Activated T-helper 1 cell treated with anti-CD3 and anti-CD28 coated beads, Interleukin-12 subunit alpha, Interleukin-12 subunit beta, Interleukin-2, Interleukin-4 antibody, amounts not matched to agents 30 ng/mL and 10 ng/mL and 1 ng/mL, durations not matched to agents 14 hours and 24 hours and 36 hours (primary cell): ENCODE data around the gene VOPP1. TPM values are rescaled to one million over a fixed set of nuclear protein-coding genes. Genes with fewer than 3 reads are reported as not detected.

ENCODE experiments used
- DNase-seq: peaks from one replicate; pipeline ENCODE4 v3.0.0; 2021; ENCODE audit warnings: low spot score
- H3K27ac Mint-ChIP-seq: one replicate; pipeline ENCODE4 v1.8.0; 2021; ENCODE audit warnings: mild to moderate bottlenecking, mixed read lengths
- H3K27me3 Mint-ChIP-seq: one replicate; pipeline ENCODE4 v1.8.0; 2022; ENCODE audit warnings: mild to moderate bottlenecking, moderate library complexity, mixed read lengths; ENCODE audit not compliant: insufficient read depth
- H3K36me3 Mint-ChIP-seq: one replicate; pipeline ENCODE4 v1.8.0; 2021; ENCODE audit warnings: low read depth, mixed read lengths
- H3K4me1 Mint-ChIP-seq: one replicate; pipeline ENCODE4 v1.8.0; 2021; ENCODE audit warnings: low read depth, mixed read lengths
- H3K4me3 Mint-ChIP-seq: one replicate; pipeline ENCODE4 v1.8.0; 2021; ENCODE audit warnings: mild to moderate bottlenecking, moderate library complexity, mixed read lengths
- H3K9me3 Mint-ChIP-seq: one replicate; pipeline ENCODE4 v1.8.0; 2021; ENCODE audit warnings: mixed read lengths
- intact Hi-C: fragments of 100-400 bp; cut with micrococcal nuclease; formaldehyde crosslinking; loops from one replicate; pipeline ENCODE4 v1.15.1; 2024
- total RNA-seq: library from RNA; stranded (reverse); gene quantifications from 2 replicates; pipeline ENCODE4 v1.2.3, GENCODE V29; 2022

The VOPP1 gene
- total RNA-seq, 1 donor from 2014 or later = 96.3 TPM

- no peaks in the 10 kb centered on the region for H3K27me3 Mint-ChIP-seq
- H3K27ac Mint-ChIP-seq = peak overlapping the region; percentile 92
- peak overlapping the region; percentile 94 for H3K4me3 Mint-ChIP-seq
- H3K4me1 Mint-ChIP-seq = peaks cover 61% of the 10 kb centered on the region
- H3K9me3 Mint-ChIP-seq = peaks cover 5% of the 10 kb centered on the region
- no peak for DNase-seq
- H3K36me3 Mint-ChIP-seq = peaks cover 6% of the 10 kb centered on the region
- intact Hi-C loops = loop anchor here (5.0 to 10.0 kb wide), 5 partner anchors 311 to 576 kb away; partner anchors contain the start of genes CCT6A, CHCHD2, MRPS17 and PSPH
These were observed 1.1 kb upstream of the VOPP1 start for GRCh38 chr7:55573234-55573900.

- Mint-ChIP-seq H3K36me3 (peaks cover 16% of the 10 kb centered on the region), H3K4me1 (peaks cover 77% of the 10 kb centered on the region), H3K4me3 (peak overlapping the region; percentile 91), H3K27me3 (no peaks in the 10 kb centered on the region), H3K27ac (peak overlapping the region; percentile 89), H3K9me3 (peaks cover 5% of the 10 kb centered on the region)
- intact Hi-C loops = loop anchor here (1.0 to 10.0 kb wide), 10 partner anchors 54 to 813 kb away; partner anchors contain the start of genes CCT6A, CHCHD2, MRPS17 and PSPH
- peak; percentile 58 for DNase-seq
These were observed 558 bp downstream of the VOPP1 start for GRCh38 chr7:55571511-55572377.

- no peak for DNase-seq
- Mint-ChIP-seq H3K36me3 (peaks cover 14% of the 10 kb centered on the region), H3K4me1 (peaks cover 80% of the 10 kb centered on the region), H3K27me3 (no peaks in the 10 kb centered on the region), H3K4me3 (peak overlapping the region; percentile 91), H3K27ac (peak overlapping the region; percentile 86), H3K9me3 (peaks cover 5% of the 10 kb centered on the region)
- intact Hi-C loops = loop anchor here (1.0 to 10.0 kb wide), 11 partner anchors 37 to 813 kb away; partner anchors contain the start of genes CCT6A, CHCHD2, MRPS17 and PSPH
These were observed 1.4 kb downstream of the VOPP1 start for GRCh38 chr7:55570939-55571338.

- H3K4me3 Mint-ChIP-seq = peak overlapping the region; percentile 91
- no peaks in the 10 kb centered on the region for H3K27me3 Mint-ChIP-seq
- peaks cover 2% of the 10 kb centered on the region for H3K9me3 Mint-ChIP-seq
- intact Hi-C loops = loop anchor here (1.0 to 10.0 kb wide), 7 partner anchors 36 to 573 kb away; partner anchors contain the start of genes CCT6A, CHCHD2, MRPS17 and PSPH
- H3K27ac Mint-ChIP-seq = peak overlapping the region; percentile 87
- peaks cover 20% of the 10 kb centered on the region for H3K36me3 Mint-ChIP-seq
- peaks cover 80% of the 10 kb centered on the region for H3K4me1 Mint-ChIP-seq
- DNase-seq = no peak
These were observed 2.0 kb downstream of the VOPP1 start for GRCh38 chr7:55570218-55570873.

- Mint-ChIP-seq H3K27ac (peak overlapping the region; percentile 87), H3K4me1 (peaks cover 81% of the 10 kb centered on the region), H3K27me3 (no peaks in the 10 kb centered on the region), H3K9me3 (no peaks in the 10 kb centered on the region), H3K4me3 (peak overlapping the region; percentile 91), H3K36me3 (peaks cover 24% of the 10 kb centered on the region)
- no peak for DNase-seq
- intact Hi-C loops = loop anchor here (1.0 to 10.0 kb wide), 8 partner anchors 35 to 572 kb away; partner anchors contain the start of genes CCT6A, CHCHD2, MRPS17 and PSPH
These were observed 2.5 kb downstream of the VOPP1 start for GRCh38 chr7:55569797-55570196.

GRCh38 chr7:55569269-55569663 is 3.0 kb downstream of the VOPP1 start:
- peak overlapping the region; percentile 91 for H3K4me3 Mint-ChIP-seq
- peaks cover 25% of the 10 kb centered on the region for H3K36me3 Mint-ChIP-seq
- peaks cover 84% of the 10 kb centered on the region for H3K4me1 Mint-ChIP-seq
- H3K27ac Mint-ChIP-seq = peak overlapping the region; percentile 87
- no peaks in the 10 kb centered on the region for H3K27me3 Mint-ChIP-seq
- no peaks in the 10 kb centered on the region for H3K9me3 Mint-ChIP-seq
- intact Hi-C loops = loop anchor here (1.0 kb wide), 1 partner anchor 100 kb away; no protein-coding TSS in a partner anchor
- no peak for DNase-seq

- no peak for DNase-seq
- Mint-ChIP-seq H3K27ac (peak overlapping the region; percentile 87), H3K27me3 (no peaks in the 10 kb centered on the region), H3K9me3 (no peaks in the 10 kb centered on the region), H3K4me1 (peaks cover 84% of the 10 kb centered on the region), H3K4me3 (peak overlapping the region; percentile 91), H3K36me3 (peaks cover 27% of the 10 kb centered on the region)
- intact Hi-C loops = loop anchor here (1.0 kb wide), 1 partner anchor 99 kb away; no protein-coding TSS in a partner anchor
These were observed 3.6 kb downstream of the VOPP1 start for GRCh38 chr7:55568613-55569268.

GRCh38 chr7:55567571-55567970 is 4.7 kb downstream of the VOPP1 start:
- peaks cover 80% of the 10 kb centered on the region for H3K4me1 Mint-ChIP-seq
- H3K4me3 Mint-ChIP-seq = peak overlapping the region; percentile 91
- intact Hi-C loops = loop anchor here (1.0 kb wide), 1 partner anchor 9 kb away; no protein-coding TSS in a partner anchor
- H3K9me3 Mint-ChIP-seq = no peaks in the 10 kb centered on the region
- peak overlapping the region; percentile 74 for H3K27ac Mint-ChIP-seq
- no peak for DNase-seq
- H3K27me3 Mint-ChIP-seq = no peaks in the 10 kb centered on the region
- peaks cover 28% of the 10 kb centered on the region for H3K36me3 Mint-ChIP-seq

GRCh38 chr7:55565681-55566080 is 6.6 kb downstream of the VOPP1 start:
- intact Hi-C loops = no loop called here
- Mint-ChIP-seq H3K4me1 (peaks cover 94% of the 10 kb centered on the region), H3K27me3 (no peaks in the 10 kb centered on the region), H3K9me3 (no peaks in the 10 kb centered on the region), H3K27ac (peak overlapping the region; percentile 90), H3K4me3 (peak overlapping the region; percentile 73), H3K36me3 (peaks cover 38% of the 10 kb centered on the region)
- DNase-seq = no peak

- Mint-ChIP-seq H3K9me3 (no peaks in the 10 kb centered on the region), H3K36me3 (peaks cover 37% of the 10 kb centered on the region), H3K4me1 (peaks cover 95% of the 10 kb centered on the region), H3K27ac (peak overlapping the region; percentile 75), H3K4me3 (no peak overlapping the region), H3K27me3 (no peaks in the 10 kb centered on the region)
- no peak for DNase-seq
- intact Hi-C loops = no loop called here
These were observed 8.5 kb downstream of the VOPP1 start for GRCh38 chr7:55563596-55564325.

- Mint-ChIP-seq H3K4me3 (no peak overlapping the region), H3K27ac (peak overlapping the region; percentile 36), H3K27me3 (no peaks in the 10 kb centered on the region), H3K9me3 (no peaks in the 10 kb centered on the region), H3K36me3 (peaks cover 28% of the 10 kb centered on the region), H3K4me1 (peaks cover 95% of the 10 kb centered on the region)
- no peak for DNase-seq
- intact Hi-C loops = no loop called here
These were observed 10.6 kb downstream of the VOPP1 start for GRCh38 chr7:55561690-55562089.
